ENCODE results near the gene UFSP2.

The UFSP2 gene

DNA sequence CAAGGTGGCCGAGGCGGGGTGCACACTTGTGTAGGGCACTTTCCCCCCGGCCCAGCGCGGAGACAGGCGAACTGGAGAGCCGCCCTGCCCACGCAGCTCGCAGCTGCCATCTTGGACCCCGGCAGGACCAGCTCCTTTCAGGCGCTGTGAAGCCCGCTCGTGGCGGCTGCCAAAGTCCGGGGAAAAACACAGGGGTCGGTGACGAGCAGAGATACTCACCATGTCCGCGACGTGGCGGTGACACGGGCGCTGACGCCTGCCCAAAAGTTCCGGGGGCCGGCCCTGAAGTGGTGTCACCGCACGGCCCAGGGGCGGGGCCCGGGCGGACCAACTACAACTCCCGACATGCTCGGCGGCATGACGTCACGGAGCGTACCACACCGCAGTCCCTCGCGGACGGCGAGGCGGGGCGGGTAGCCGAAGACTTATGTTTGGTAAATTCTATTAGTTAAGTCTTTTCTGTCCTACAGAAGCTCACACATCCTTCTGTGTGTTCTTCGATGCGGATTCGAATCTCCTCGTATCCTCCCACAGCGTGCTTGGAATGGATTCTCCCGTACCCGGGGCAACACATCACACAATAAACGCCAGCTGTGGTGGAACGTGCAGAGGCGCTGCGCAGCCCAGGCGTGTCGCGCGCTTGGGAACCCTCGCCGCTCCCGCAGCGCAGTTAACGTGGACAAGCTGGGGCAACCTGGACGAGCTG, at the start of gene UFSP2:
Gene UFSP2, minus strand, starts transcription at position 318 of the 706 bp plus-strand sequence. Its CDS starts 96 bp downstream, at position 222.
- peak; percentile 93 for DNase-seq (ENCODE audit: low spot score)

- DNase-seq (ENCODE audit: low spot score) = no peak
Measured at GRCh38 chr4:185473247-185473646, 47.5 kb upstream of the UFSP2 start.

GRCh38 chr4:185472103-185472542, 46.4 kb upstream of the UFSP2 start:
- DNase-seq (ENCODE audit: low spot score) = peak; percentile 18

- peak; percentile 86 for DNase-seq (ENCODE audit: low spot score)
Measured at GRCh38 chr4:185471235-185472102, 45.7 kb upstream of the UFSP2 start, which contains the start of gene CCDC110. TSS of gene CCDC110 (minus strand) at chr4:185471733. CDS start at chr4:185471683, 50 bp downstream.

- DNase-seq (ENCODE audit: low spot score) = peak; percentile 63
Measured at GRCh38 chr4:185470501-185471195, 44.9 kb upstream of the UFSP2 start.

- DNase-seq (ENCODE audit: low spot score) = peak; percentile 13
Measured at GRCh38 chr4:185469580-185470154, 43.9 kb upstream of the UFSP2 start.

DNA sequence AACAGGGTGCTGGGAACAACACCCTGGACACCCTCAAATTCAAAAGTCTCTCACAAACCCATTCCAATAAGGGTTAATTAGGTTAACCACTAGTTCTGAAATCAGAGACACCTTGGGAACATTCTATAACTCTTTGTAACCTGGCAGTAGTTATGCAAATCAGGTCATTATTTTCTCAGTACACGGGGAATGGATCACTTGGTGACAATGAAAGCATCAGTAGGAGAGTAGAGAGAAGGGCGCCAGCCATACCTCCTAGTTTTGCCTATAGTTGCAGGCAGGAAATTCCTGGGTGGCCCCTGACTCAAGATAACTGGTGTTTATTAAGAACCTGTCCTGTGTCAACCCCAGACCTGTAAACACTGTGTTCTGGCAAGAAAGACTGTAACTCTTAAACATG, 43.2 kb upstream of the UFSP2 start:
- no peak for DNase-seq (ENCODE audit: low spot score)

DNA sequence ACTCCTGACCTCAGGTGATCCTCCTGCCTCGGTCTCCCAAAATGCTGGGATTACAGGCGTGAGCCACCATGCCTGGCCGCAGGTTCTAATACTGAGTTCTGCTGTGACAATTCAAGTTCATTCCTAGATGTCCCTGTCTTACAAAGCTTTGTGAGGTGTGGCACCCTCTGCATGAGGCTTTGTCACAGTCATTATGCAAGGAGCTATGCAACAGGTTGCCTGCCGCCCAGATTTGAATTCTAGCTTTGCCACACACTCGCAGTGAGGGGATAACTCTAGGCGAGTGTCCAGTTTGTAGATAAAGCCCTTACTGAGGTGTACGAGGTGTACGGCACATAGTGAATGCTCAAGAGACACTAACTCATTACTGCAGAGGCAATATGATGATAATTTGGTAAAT, 42.2 kb upstream of the UFSP2 start:
- DNase-seq (ENCODE audit: low spot score) = no peak

DNA sequence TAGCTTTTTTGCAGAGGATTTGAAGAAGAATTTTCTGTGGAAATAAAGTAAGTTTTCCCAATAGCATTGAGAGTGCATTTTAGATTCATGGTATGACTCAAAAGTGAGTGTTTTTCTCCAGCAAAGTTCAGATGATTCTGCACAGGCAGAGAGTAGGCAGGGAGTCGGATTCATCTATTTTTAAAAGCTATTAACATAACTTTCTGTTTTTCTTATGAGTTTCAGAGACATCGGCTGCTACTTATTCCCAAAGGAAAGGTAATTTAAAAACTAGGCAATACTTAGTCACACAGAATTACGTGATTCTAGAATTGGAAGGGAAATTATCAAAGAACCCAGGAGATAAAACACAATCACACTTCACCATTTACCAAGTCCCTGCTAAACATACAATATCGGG, 41.3 kb upstream of the UFSP2 start:
- DNase-seq (ENCODE audit: low spot score) = no peak

DNA sequence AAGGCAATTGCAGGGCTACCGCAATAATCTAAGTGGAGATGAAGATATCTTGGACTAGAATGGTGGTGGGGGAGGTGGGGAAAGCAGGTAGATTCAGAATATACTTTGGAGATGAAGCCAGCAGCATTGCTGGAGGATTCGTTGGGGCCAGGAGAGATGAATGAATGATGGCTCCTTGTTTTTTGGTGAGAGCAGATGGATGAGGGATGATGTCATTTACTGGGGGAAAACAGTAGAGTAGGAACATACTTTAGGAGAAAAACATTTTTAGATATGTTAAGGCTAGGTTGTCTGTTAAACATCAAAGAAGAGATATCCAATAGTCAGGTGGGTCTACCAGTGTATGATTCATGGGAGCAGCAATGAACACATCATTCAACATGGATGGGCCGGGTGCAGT, 39.9 kb upstream of the UFSP2 start:
- no peak for DNase-seq (ENCODE audit: low spot score)

DNA sequence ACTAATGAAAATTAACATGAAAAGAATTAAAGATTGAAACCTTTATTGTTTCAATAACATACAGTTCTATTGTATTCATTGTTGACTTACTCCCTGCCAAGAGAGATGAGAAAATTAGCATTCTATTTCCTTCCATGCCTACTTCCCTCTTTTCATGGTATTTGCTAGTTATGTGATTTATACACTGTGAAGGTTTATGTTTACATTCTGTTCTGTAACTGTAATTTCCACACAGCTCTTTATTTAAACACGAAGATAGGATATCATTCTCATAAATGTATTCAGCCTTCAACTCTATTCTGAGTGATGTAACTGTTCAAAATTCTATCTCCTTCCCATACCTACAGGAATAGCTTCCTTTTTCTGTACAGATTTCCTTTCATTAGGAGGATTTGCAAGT, 39.1 kb upstream of the UFSP2 start:
- no peak for DNase-seq (ENCODE audit: low spot score)

DNA sequence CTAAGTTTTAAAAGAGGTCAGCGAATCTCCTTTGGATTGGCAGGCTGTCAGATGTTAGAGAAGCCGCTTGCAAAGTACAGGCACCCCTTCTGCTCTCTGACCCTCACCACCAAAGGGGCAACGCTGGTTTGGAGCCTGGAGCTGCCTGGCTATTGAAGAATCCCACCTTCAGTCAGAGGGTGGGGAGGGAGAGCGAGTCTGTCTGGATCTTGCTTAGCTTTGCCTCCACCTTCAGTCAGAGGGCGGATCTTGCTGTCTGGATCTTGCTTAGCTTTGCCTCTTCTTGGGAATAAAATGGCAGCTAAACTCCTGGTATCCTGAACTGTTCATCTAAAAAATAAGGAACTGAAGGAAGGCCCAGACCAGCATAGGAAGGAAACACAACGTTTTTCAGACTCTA, 38.4 kb upstream of the UFSP2 start:
- DNase-seq (ENCODE audit: low spot score) = no peak

DNA sequence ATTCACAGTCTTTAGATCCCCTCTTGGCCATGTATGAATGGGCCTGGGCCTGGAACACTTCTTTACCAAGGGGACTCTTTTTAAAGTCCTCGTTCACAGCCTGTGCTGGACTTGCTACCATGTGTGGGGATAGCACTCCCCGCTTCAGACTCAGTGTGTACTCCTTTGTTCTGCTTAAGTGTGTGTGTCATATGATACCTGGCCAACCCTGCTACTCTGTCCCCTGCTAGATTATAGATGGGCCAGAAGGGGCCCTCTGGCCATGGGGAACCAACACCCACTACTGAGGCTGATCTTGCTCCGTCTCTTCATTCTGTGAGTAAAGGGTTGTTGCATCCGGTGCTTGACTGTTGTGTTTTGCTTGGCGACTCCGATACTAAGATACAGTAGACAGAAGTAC, 37.8 kb upstream of the UFSP2 start:
- no peak for DNase-seq (ENCODE audit: low spot score)

- DNase-seq (ENCODE audit: low spot score) = no peak
Measured at GRCh38 chr4:185461565-185461964, 35.8 kb upstream of the UFSP2 start.

DNA sequence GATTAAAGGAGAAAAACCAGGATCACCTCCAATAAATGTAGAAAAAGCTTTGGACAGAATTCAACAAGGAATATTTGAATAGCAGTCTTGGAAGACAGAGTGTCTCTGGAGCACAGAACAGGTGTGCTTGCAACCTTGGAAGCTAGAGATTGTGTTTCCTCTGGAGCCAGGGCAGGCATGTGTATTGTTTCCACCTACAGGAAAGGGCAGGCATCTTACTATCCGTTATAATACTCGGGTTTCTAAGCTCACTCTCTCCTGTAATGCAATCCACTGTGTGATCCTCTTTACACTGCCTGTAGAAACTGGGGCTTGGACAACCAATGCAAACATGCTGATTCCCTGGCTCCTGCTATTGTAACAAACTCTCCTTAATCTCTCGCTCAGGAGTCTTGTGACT, 31.4 kb upstream of the UFSP2 start:
- DNase-seq (ENCODE audit: low spot score) = no peak

DNA sequence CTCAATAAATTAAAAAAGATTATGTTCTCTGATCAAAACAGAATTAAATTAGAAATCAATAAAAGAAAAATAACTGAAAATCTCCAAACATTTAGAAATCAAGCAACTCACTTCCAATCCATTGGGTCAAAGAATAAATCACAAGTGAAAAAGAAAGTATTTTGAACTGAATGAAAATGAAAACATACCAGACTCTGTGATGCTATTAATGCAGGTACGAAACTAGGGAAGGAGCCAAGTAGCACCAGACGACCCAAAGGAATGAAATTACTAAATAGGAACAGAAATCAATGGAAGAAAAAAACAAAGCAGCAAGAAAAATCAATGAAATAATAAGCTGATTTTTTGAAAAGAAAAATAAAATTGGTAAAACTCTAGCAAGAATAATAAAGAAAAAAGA, 30.4 kb upstream of the UFSP2 start:
- DNase-seq (ENCODE audit: low spot score) = no peak

DNA sequence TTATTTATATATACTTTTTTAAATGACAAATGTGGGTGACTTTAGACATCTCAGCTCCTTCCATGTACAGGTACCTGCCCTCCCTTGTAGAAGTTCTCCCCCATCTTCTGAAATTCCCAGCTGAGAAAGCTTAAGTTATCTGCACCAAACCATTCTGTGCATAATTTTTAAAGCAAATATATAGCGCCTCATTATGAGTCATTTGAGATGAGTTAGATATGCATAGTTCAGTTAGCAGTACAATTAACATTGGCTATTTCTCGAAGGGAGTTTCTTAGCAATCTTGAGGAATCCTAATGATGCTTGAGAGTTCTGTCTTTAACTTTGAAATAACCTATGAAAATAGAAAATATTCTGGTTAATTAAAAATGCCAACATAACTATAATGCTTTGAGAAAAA, 19.4 kb upstream of the UFSP2 start:
- DNase-seq (ENCODE audit: low spot score) = no peak

DNA sequence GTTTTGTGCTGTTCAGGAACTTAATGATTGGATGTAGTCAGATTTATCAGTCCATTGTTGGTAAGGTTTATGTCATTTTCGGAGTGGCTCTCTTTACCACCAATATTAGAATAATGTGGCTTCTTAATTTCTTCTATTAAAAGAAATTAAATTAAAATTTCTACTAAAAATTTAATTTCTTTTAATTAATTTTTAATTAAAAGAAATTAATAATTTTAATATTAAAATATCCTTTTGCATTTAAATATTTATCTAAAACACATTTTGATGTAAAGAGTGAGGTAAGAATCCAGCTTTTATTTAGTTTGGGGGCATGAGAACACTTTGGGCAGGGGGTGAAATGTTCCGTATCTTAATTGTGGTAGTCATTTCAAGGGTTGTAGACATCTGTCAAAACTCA, 15.7 kb upstream of the UFSP2 start:
- DNase-seq (ENCODE audit: low spot score) = no peak

GRCh38 chr4:185437809-185438208, 12.0 kb upstream of the UFSP2 start:
- DNase-seq (ENCODE audit: low spot score) = no peak

DNA sequence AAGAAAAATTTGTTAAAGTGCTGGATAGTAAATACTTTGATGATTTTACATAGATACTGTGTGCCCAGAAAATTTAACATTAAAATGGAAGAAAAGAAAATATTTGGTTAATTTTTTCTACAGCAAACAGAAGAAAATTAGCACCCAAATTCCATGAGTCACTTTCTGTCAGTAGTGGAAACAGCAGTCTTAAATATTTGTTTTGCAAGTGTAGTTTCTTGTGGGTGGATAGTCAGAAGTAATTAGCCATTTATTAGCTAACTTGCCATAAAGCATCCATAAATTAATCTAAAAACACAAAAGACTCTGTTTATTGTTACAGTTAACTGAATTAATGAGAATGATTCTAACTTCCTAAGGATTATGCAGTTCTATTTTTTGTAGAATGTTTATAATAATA, 9.7 kb upstream of the UFSP2 start:
- no peak for DNase-seq (ENCODE audit: low spot score)

- no peak for DNase-seq (ENCODE audit: low spot score)
Measured at GRCh38 chr4:185429660-185430059, 3.9 kb upstream of the UFSP2 start.

- no peak for DNase-seq (ENCODE audit: low spot score)
Measured at GRCh38 chr4:185426960-185427688, 1.4 kb upstream of the UFSP2 start.

All from NAMALWA (cell line).